Right atrium auricular region (tissue), 2 donors: ENCODE data around the gene MROH7. TPM values are rescaled to one million over a fixed set of nuclear protein-coding genes. Genes with fewer than 3 reads are reported as not detected.

Experiments used
- DNase-seq: peaks from one replicate; pipeline ENCODE4 v3.0.0-alpha.2; 2019; ENCODE audit warnings: low spot score
- H3K27ac ChIP-seq, 2 donors: fragments of 200-600 bp; sonication (generic); 1 replicate in 1 of 2; 2 replicates in 1 of 2; pipeline ENCODE4 v1.5.1; 2016 to 2019
- H3K27me3 ChIP-seq, 2 donors: fragments of 200-600 bp; sonication (generic); one replicate each; pipeline versions ENCODE4 v1.5.1 to v1.6.0; 2017 to 2019
- H3K36me3 ChIP-seq: fragments of 200-600 bp; sonication (generic); one replicate; pipeline ENCODE4 v1.5.1; 2016
- H3K4me1 ChIP-seq, 2 donors: fragments of 200-600 bp; sonication (generic); one replicate each; pipeline versions ENCODE4 v1.5.1 to v1.6.0; 2017 to 2019
- H3K4me3 ChIP-seq, 2 donors: fragments of 200-600 bp; sonication (generic); 1 replicate in 1 of 2; 2 replicates in 1 of 2; pipeline ENCODE4 v1.5.1; 2017 to 2019; ENCODE audit warnings: mild to moderate bottlenecking in 1 of 2, moderate library complexity in 1 of 2
- H3K9me3 ChIP-seq, 2 donors: fragments of 200-600 bp; sonication (generic); one replicate each; pipeline ENCODE4 v1.5.1; 2019
- total RNA-seq, 2 donors: library from RNA; depleted of rRNA; stranded (reverse); fragments of >200 nt; gene quantifications; one replicate each; pipeline ENCODE4 v1.1.0, GENCODE V29; 2016
- TF ChIP-seq, protein P1 (sequence below), 2 donors: fragments of 200-600 bp; sonication (generic); IDR thresholded peaks; one replicate each; pipeline ENCODE4 v1.5.1; 2019; ENCODE audit warnings: antibody characterized with exemption in 2 of 2

Gene MROH7
- total RNA-seq, 2 donors from 2014 or later: 5.5 to 6.9 TPM

DNA sequence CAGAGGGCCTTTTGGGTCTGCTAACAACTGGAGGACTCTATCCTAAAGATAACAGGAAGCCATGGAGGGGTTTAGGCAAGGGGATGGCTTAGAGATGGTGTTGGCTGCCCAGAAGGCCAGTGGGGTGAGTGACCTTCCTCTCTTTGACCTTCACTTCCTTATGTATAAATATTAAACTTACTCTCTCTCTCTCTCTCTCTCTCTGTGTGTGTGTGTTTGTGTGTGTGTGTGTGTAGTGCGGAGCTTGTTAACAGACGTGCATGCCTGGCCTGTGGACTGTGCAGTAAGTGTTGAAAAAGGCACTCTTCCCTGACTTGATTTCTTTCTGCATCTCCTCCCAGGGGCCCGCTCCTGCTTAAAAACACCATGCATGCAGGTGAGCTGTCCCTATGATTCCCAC, 10.0 kb downstream of the MROH7 start:
- TF ChIP-seq, protein P1, sequence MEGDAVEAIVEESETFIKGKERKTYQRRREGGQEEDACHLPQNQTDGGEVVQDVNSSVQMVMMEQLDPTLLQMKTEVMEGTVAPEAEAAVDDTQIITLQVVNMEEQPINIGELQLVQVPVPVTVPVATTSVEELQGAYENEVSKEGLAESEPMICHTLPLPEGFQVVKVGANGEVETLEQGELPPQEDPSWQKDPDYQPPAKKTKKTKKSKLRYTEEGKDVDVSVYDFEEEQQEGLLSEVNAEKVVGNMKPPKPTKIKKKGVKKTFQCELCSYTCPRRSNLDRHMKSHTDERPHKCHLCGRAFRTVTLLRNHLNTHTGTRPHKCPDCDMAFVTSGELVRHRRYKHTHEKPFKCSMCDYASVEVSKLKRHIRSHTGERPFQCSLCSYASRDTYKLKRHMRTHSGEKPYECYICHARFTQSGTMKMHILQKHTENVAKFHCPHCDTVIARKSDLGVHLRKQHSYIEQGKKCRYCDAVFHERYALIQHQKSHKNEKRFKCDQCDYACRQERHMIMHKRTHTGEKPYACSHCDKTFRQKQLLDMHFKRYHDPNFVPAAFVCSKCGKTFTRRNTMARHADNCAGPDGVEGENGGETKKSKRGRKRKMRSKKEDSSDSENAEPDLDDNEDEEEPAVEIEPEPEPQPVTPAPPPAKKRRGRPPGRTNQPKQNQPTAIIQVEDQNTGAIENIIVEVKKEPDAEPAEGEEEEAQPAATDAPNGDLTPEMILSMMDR (IDR thresholded peaks at IDR 0.05): no peak
- H3K9me3 ChIP-seq: no peaks in the 10 kb centered on the region
- no peak for DNase-seq
- H3K36me3 ChIP-seq: no peaks in the 10 kb centered on the region
- H3K4me1 ChIP-seq: no peaks in the 10 kb centered on the region
- no peak overlapping the region for H3K27ac ChIP-seq
- no peaks in the 10 kb centered on the region for H3K27me3 ChIP-seq
- H3K4me3 ChIP-seq: no peak overlapping the region

DNA sequence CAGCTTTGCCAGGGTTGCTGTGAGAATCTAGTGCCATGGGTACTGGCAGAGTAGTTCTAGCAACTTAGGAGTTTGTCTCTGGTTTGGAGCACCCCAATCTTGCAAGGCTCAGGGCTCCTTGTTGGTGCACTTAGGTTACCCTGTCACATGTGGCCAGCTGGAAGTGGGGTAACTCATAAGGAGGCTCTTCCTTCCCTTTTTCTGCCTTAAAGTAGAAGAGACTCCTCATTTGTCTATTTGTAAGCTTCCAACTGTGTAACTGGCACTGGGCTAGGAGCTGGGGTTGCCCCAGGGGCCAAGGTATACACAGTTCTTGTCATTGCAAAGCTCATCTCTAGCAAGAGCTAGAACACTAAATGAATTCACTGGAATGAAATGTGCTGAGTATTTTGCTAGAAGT, 10.6 kb downstream of the MROH7 start:
- TF ChIP-seq, protein P1 (IDR thresholded peaks at IDR 0.05): no peak
- H3K36me3 ChIP-seq: no peaks in the 10 kb centered on the region
- H3K9me3 ChIP-seq: no peaks in the 10 kb centered on the region
- DNase-seq: no peak
- H3K4me1 ChIP-seq: no peaks in the 10 kb centered on the region
- H3K27ac ChIP-seq: no peak overlapping the region
- no peak overlapping the region for H3K4me3 ChIP-seq
- no peaks in the 10 kb centered on the region for H3K27me3 ChIP-seq

DNA sequence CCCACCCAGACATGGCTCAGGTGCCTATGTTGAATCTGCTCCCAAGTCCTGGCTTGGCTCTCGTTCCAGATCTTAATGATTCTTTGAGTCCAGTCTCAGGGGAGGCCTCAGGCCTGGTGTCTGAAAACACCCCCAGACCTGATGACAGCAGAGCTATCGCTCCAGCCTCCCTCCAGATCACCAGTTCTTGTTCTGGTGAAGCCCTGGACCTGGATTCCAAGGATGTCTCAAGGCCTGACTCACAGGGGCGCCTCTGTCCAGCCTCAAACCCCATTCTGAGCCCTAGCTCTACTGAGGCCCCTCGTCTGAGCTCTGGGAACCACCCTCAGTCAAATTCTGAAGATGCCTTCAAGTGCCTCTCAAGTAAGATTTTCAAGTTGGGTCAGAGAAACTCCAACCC, 11.4 kb downstream of the MROH7 start:
- H3K9me3 ChIP-seq: peaks cover 0 to 1% of the 10 kb centered on the region in 2 donors
- no peak for DNase-seq

DNA sequence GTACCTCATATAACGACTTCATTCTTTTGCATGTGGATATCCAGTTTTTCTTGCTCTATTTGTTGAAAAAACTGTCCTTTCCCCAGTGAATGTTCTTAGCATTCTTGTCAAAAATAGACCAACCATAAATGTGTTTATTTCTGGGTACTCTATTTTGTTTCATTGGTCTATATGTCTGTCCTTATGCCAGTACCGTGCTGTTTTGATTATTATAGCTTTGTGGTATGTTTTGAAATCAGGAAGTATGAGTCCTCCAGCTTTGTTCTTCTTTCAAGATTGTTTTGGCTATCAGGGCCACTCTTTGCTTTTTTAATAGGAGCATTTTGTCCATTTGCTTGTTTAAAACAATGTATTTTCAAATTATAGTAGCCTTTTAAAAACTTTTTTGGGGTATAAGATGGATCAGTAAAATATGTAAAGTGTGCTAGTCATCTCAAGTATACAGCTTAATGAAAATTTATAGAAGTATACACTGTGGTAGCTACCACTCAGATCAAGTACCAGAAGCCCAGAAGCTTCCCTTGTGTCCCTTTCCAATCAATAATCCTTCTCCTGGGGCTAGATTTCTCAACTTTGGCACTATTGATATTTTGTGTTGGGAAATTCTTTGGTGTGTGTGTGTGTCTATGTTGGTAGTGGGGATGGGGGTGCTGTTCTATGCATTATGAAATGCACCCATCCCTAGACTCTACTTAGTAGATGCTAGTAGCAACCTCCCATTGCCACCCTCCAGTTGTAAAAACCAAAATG, 16.8 kb downstream of the MROH7 start:
- Histone ChIP-seq H3K27me3 (no peaks in the 10 kb centered on the region), H3K4me1 (no peaks in the 10 kb centered on the region), H3K4me3 (no peak overlapping the region), H3K27ac (no peak overlapping the region), H3K36me3 (no peaks in the 10 kb centered on the region), H3K9me3 (peaks cover 0 to 9% of the 10 kb centered on the region in 2 donors)
- TF ChIP-seq, protein P1 (IDR thresholded peaks at IDR 0.05): no peak
- no peak for DNase-seq

More for the DNA sequence above, 11.4 kb downstream of the MROH7 start:
- no peaks in the 10 kb centered on the region for H3K36me3 ChIP-seq
- no peak overlapping the region for H3K27ac ChIP-seq
- no peak overlapping the region for H3K4me3 ChIP-seq
- H3K27me3 ChIP-seq: no peaks in the 10 kb centered on the region
- TF ChIP-seq, protein P1 (IDR thresholded peaks at IDR 0.05): no peak
- no peaks in the 10 kb centered on the region for H3K4me1 ChIP-seq

DNA sequence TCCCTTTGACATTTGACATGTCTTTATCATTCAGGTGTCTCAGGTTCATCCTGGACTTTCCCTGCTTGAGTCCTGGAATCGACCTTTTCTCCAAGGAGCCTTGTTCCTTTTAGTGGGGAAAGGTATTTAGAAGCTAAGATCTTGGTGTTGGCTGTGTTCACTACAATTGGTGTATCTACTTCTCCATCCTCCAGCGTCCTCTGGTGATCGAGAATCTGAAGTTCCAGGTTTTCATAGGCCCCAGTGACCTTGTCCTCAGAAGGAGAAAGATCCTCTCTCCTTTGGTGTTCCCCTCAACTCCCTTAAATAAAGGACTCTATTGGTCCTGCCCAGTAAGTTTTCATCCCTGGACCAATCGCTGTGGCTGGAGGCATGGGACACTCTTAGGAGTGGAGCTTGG, 22.1 kb downstream of the MROH7 start:
- TF ChIP-seq, protein P1 (IDR thresholded peaks at IDR 0.05): no peak
- H3K36me3 ChIP-seq: peaks cover 4% of the 10 kb centered on the region
- no peaks in the 10 kb centered on the region for H3K27me3 ChIP-seq
- H3K27ac ChIP-seq: no peak overlapping the region
- no peak overlapping the region for H3K4me3 ChIP-seq
- peaks cover 0 to under 1% of the 10 kb centered on the region in 2 donors for H3K9me3 ChIP-seq
- H3K4me1 ChIP-seq: no peaks in the 10 kb centered on the region
- DNase-seq: no peak

DNA sequence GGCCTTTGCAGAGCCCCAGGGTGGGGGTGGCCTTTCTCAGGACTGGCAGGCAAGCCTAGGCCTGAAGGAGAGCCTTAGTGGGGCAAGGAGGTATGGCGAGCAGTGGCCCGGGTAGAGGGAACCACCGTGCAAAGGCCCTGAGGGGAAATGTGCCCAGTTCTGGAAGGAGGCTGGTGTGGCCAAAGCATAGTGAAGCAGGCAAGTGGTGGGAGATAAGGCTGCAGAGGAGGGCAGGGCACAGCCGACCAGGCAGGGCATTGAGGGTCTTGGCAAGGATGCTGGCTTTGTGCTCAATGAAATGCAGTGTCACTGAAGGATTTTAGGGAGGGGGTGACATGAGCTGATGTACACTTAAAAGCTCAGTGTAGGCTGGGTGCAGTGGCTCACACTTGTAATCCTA, 22.8 kb downstream of the MROH7 start:
- H3K36me3 ChIP-seq: peaks cover 4% of the 10 kb centered on the region
- H3K27ac ChIP-seq: no peak overlapping the region
- no peak for DNase-seq

More for the DNA sequence above, 22.8 kb downstream of the MROH7 start:
- H3K27me3 ChIP-seq: no peaks in the 10 kb centered on the region
- no peak overlapping the region for H3K4me3 ChIP-seq
- no peaks in the 10 kb centered on the region for H3K4me1 ChIP-seq
- TF ChIP-seq, protein P1 (IDR thresholded peaks at IDR 0.05): no peak
- no peaks in the 10 kb centered on the region for H3K9me3 ChIP-seq
